ENCODE data around the gene ISLR2.

ISLR2 gene

GRCh38 chr15:74173380-74174218 lies 43.2 kb downstream of the ISLR2 start, which contains the start of gene ISLR:
Gene ISLR (plus strand): TSS chr15:74173710. CDS start chr15:74174859, 1,149 bp downstream.
- DNase-seq (ENCODE audit: extremely low spot score) = no peak

GRCh38 chr15:74174219-74174957 lies 44.0 kb downstream of the ISLR2 start:
- POLR2A ChIA-PET = no interaction called here
- CTCF ChIA-PET = interaction anchor here (1.3 to 1.4 kb wide), 2 partner anchors 9 to 136 kb away, joined by 3 to 5 read pairs; no protein-coding TSS in a partner anchor
- TF ChIP-seq CTCF (IDR thresholded peaks at IDR 0.05; ENCODE audit: control extremely low read depth, extremely low read depth, low read depth, missing control alignments) = no peak
- DNase-seq (ENCODE audit: extremely low spot score) = no peak

More at GRCh38 chr15:74173380-74174218, 43.2 kb downstream of the ISLR2 start, which contains the start of gene ISLR:
- no peak for TF ChIP-seq CTCF (IDR thresholded peaks at IDR 0.05; ENCODE audit: control extremely low read depth, extremely low read depth, low read depth, missing control alignments)
- POLR2A ChIA-PET = no interaction called here
- CTCF ChIA-PET = interaction anchor here (1.3 kb wide), 1 partner anchor 137 kb away, joined by 3 read pairs; no protein-coding TSS in a partner anchor

GRCh38 chr15:74174958-74175253 lies 44.5 kb downstream of the ISLR2 start:
- DNase-seq (ENCODE audit: extremely low spot score) = no peak
- ChIA-PET POLR2A (no interaction called here), CTCF (interaction anchor here (1.3 to 1.4 kb wide), 2 partner anchors 10 to 136 kb away, joined by 3 to 5 read pairs; no protein-coding TSS in a partner anchor)
- TF ChIP-seq CTCF (IDR thresholded peaks at IDR 0.05; ENCODE audit: control extremely low read depth, extremely low read depth, low read depth, missing control alignments) = no peak

GRCh38 chr15:74175271-74176191 lies 45.1 kb downstream of the ISLR2 start:
- CTCF ChIA-PET = interaction anchor here (1.0 to 1.4 kb wide), 3 partner anchors 10 to 12 kb away, joined by 3 to 5 read pairs (median 3); no protein-coding TSS in a partner anchor
- no peak for TF ChIP-seq CTCF (IDR thresholded peaks at IDR 0.05; ENCODE audit: control extremely low read depth, extremely low read depth, low read depth, missing control alignments)
- no peak for DNase-seq (ENCODE audit: extremely low spot score)
- POLR2A ChIA-PET = no interaction called here

- DNase-seq (ENCODE audit: extremely low spot score) = no peak
- no peak for TF ChIP-seq CTCF (IDR thresholded peaks at IDR 0.05; ENCODE audit: control extremely low read depth, extremely low read depth, low read depth, missing control alignments)
- ChIA-PET CTCF (interaction anchor here (1.0 to 1.5 kb wide), 3 partner anchors 9 to 131 kb away, joined by 3 read pairs; no protein-coding TSS in a partner anchor), POLR2A (no interaction called here)
Observed at GRCh38 chr15:74176262-74177214, 46.2 kb downstream of the ISLR2 start.
